Neural cell (in vitro differentiated cells): ENCODE data around the gene DMWD.

Experiments
- CTCF ChIP-seq: fragments of 450-650 bp; IDR thresholded peaks from 2 replicates; pipeline ENCODE4 v1.5.1; 2014; ENCODE audit warnings: antibody characterized with exemption, mild to moderate bottlenecking, moderate library complexity; ENCODE audit not compliant: poor library complexity, severe bottlenecking
- EZH2 ChIP-seq: fragments of 200-600, 300-800 bp; shearing (Covaris generic), sonication (generic); IDR thresholded peaks from 2 replicates; pipeline ENCODE4 v1.6.1; 2014; ENCODE audit warnings: antibody characterized with exemption, low read length, borderline replicate concordance, mild to moderate bottlenecking; ENCODE audit not compliant: insufficient read depth, poor library complexity, severe bottlenecking
- MXI1 ChIP-seq: fragments of 450-650 bp; conservative IDR thresholded peaks from 2 replicates; pipeline ENCODE4 v1.6.1; 2014; ENCODE audit warnings: antibody characterized with exemption, mild to moderate bottlenecking; ENCODE audit not compliant: poor library complexity, severe bottlenecking
- POLR2AphosphoS5 ChIP-seq: IDR thresholded peaks from 2 replicates; pipeline ENCODE4 v1.6.1; 2012
- TF ChIP-seq, protein P1 (sequence below): IDR thresholded peaks from 2 replicates; pipeline ENCODE4 v1.6.1; 2012; ENCODE audit warnings: borderline replicate concordance

- no peak for TF ChIP-seq CTCF
- TF ChIP-seq POLR2AphosphoS5, result no peak
- TF ChIP-seq, protein P1, sequence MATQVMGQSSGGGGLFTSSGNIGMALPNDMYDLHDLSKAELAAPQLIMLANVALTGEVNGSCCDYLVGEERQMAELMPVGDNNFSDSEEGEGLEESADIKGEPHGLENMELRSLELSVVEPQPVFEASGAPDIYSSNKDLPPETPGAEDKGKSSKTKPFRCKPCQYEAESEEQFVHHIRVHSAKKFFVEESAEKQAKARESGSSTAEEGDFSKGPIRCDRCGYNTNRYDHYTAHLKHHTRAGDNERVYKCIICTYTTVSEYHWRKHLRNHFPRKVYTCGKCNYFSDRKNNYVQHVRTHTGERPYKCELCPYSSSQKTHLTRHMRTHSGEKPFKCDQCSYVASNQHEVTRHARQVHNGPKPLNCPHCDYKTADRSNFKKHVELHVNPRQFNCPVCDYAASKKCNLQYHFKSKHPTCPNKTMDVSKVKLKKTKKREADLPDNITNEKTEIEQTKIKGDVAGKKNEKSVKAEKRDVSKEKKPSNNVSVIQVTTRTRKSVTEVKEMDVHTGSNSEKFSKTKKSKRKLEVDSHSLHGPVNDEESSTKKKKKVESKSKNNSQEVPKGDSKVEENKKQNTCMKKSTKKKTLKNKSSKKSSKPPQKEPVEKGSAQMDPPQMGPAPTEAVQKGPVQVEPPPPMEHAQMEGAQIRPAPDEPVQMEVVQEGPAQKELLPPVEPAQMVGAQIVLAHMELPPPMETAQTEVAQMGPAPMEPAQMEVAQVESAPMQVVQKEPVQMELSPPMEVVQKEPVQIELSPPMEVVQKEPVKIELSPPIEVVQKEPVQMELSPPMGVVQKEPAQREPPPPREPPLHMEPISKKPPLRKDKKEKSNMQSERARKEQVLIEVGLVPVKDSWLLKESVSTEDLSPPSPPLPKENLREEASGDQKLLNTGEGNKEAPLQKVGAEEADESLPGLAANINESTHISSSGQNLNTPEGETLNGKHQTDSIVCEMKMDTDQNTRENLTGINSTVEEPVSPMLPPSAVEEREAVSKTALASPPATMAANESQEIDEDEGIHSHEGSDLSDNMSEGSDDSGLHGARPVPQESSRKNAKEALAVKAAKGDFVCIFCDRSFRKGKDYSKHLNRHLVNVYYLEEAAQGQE, result no peak
- no peak for TF ChIP-seq EZH2
- no peak for TF ChIP-seq MXI1
These were observed 17.9 kb downstream of the DMWD start for GRCh38 chr19:45774765-45775164.
